Fibroblast of skin of back (primary cell): Measurements from ENCODE around the gene RPS21.

Source experiments
- DNase-seq: peaks from one replicate; pipeline ENCODE4 v3.0.0-alpha.2; 2013

RPS21 gene

GRCh38 chr20:62428002-62428372 lies 41.1 kb downstream of the RPS21 start:
- no peak for DNase-seq

GRCh38 chr20:62428396-62429295 lies 41.7 kb downstream of the RPS21 start:
- DNase-seq, result no peak

- no peak for DNase-seq
Measured at GRCh38 chr20:62429455-62430310, 42.8 kb downstream of the RPS21 start.

GRCh38 chr20:62430311-62430853 lies 43.5 kb downstream of the RPS21 start:
- no peak for DNase-seq

GRCh38 chr20:62430866-62431447 lies 44.1 kb downstream of the RPS21 start:
- DNase-seq, result no peak

- DNase-seq, result no peak
Measured at GRCh38 chr20:62433658-62434497, 47.0 kb downstream of the RPS21 start.

GRCh38 chr20:62436692-62437091 lies 49.8 kb downstream of the RPS21 start:
- DNase-seq, result no peak

GRCh38 chr20:62437496-62437895 lies 50.6 kb downstream of the RPS21 start:
- DNase-seq, result no peak

GRCh38 chr20:62437927-62438326 lies 51.0 kb downstream of the RPS21 start:
- DNase-seq, result no peak
